Lower leg skin (tissue), 3 donors: ENCODE results near the gene DUSP22.

Experiments
- CTCF ChIP-seq, 3 donors: fragments of 450-650 bp; IDR thresholded peaks; one replicate each; pipeline ENCODE4 v1.5.1; 2016; ENCODE audit warnings: antibody characterized with exemption in 3 of 3, mild to moderate bottlenecking in 3 of 3, moderate library complexity in 2 of 3
- POLR2A ChIP-seq, 2 donors: fragments of 450-650 bp; IDR thresholded peaks; one replicate each; pipeline ENCODE4 v1.6.1; 2016 to 2017; ENCODE audit warnings: antibody characterized with exemption in 2 of 2, mild to moderate bottlenecking in 1 of 2, moderate library complexity in 1 of 2

GRCh38 chr6:310671-311070, 18.4 kb downstream of the DUSP22 start:
- TF ChIP-seq CTCF (IDR thresholded peaks at IDR 0.05) (no peak), POLR2A (IDR thresholded peaks at IDR 0.05) (no peak)
